ENCODE data around the gene AMBRA1. TPM values are rescaled to one million over a fixed set of nuclear protein-coding genes. Genes with fewer than 3 reads are reported as not detected.

Gene AMBRA1
- total and polyA plus RNA-seq, 2 of the 8 experiments (the other 6 are each of a cell fraction or from before 2014, with no cell fraction given), result 14.2 to 37.4 TPM

DNA sequence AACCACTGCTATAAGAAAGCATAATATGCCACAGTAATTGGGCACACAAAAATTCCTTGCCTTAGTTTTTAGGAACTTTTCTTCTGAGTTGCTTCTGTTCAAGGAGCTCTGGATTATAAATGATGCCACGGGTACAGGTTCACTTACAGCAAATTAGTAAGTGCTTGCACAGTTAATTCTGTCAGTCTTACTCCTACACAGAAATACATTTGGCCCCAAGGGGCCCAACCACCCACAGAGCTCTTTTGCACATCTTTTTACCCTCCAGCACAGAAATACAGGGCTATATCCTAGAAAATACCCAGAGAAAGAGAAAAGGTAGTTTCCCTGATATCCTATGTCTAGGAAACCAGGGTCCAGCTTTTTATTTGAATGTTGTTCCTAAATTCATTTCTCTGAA is 115.6 kb downstream of the AMBRA1 start (continued):
- TF ChIP-seq CBX5 (IDR thresholded peaks at IDR 0.05; ENCODE audit: low read depth, low read length), result no peak
- TF ChIP-seq SP4 (IDR thresholded peaks at IDR 0.05; ENCODE audit: low read length), result no peak
- TF ChIP-seq GABPA (IDR thresholded peaks at IDR 0.05; ENCODE audit: borderline replicate concordance, insufficient read depth, low read length), result no peak
- TF ChIP-seq, protein P1, sequence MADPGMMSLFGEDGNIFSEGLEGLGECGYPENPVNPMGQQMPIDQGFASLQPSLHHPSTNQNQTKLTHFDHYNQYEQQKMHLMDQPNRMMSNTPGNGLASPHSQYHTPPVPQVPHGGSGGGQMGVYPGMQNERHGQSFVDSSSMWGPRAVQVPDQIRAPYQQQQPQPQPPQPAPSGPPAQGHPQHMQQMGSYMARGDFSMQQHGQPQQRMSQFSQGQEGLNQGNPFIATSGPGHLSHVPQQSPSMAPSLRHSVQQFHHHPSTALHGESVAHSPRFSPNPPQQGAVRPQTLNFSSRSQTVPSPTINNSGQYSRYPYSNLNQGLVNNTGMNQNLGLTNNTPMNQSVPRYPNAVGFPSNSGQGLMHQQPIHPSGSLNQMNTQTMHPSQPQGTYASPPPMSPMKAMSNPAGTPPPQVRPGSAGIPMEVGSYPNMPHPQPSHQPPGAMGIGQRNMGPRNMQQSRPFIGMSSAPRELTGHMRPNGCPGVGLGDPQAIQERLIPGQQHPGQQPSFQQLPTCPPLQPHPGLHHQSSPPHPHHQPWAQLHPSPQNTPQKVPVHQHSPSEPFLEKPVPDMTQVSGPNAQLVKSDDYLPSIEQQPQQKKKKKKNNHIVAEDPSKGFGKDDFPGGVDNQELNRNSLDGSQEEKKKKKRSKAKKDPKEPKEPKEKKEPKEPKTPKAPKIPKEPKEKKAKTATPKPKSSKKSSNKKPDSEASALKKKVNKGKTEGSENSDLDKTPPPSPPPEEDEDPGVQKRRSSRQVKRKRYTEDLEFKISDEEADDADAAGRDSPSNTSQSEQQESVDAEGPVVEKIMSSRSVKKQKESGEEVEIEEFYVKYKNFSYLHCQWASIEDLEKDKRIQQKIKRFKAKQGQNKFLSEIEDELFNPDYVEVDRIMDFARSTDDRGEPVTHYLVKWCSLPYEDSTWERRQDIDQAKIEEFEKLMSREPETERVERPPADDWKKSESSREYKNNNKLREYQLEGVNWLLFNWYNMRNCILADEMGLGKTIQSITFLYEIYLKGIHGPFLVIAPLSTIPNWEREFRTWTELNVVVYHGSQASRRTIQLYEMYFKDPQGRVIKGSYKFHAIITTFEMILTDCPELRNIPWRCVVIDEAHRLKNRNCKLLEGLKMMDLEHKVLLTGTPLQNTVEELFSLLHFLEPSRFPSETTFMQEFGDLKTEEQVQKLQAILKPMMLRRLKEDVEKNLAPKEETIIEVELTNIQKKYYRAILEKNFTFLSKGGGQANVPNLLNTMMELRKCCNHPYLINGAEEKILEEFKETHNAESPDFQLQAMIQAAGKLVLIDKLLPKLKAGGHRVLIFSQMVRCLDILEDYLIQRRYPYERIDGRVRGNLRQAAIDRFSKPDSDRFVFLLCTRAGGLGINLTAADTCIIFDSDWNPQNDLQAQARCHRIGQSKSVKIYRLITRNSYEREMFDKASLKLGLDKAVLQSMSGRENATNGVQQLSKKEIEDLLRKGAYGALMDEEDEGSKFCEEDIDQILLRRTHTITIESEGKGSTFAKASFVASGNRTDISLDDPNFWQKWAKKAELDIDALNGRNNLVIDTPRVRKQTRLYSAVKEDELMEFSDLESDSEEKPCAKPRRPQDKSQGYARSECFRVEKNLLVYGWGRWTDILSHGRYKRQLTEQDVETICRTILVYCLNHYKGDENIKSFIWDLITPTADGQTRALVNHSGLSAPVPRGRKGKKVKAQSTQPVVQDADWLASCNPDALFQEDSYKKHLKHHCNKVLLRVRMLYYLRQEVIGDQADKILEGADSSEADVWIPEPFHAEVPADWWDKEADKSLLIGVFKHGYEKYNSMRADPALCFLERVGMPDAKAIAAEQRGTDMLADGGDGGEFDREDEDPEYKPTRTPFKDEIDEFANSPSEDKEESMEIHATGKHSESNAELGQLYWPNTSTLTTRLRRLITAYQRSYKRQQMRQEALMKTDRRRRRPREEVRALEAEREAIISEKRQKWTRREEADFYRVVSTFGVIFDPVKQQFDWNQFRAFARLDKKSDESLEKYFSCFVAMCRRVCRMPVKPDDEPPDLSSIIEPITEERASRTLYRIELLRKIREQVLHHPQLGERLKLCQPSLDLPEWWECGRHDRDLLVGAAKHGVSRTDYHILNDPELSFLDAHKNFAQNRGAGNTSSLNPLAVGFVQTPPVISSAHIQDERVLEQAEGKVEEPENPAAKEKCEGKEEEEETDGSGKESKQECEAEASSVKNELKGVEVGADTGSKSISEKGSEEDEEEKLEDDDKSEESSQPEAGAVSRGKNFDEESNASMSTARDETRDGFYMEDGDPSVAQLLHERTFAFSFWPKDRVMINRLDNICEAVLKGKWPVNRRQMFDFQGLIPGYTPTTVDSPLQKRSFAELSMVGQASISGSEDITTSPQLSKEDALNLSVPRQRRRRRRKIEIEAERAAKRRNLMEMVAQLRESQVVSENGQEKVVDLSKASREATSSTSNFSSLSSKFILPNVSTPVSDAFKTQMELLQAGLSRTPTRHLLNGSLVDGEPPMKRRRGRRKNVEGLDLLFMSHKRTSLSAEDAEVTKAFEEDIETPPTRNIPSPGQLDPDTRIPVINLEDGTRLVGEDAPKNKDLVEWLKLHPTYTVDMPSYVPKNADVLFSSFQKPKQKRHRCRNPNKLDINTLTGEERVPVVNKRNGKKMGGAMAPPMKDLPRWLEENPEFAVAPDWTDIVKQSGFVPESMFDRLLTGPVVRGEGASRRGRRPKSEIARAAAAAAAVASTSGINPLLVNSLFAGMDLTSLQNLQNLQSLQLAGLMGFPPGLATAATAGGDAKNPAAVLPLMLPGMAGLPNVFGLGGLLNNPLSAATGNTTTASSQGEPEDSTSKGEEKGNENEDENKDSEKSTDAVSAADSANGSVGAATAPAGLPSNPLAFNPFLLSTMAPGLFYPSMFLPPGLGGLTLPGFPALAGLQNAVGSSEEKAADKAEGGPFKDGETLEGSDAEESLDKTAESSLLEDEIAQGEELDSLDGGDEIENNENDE (IDR thresholded peaks at IDR 0.05; ENCODE audit: insufficient replicate concordance, low read length), result no peak

Measured in H1 (cell line).